A549 treated with ZK216348 at 1 μM for 4 hours (cell line): Measurements from ENCODE around the gene ZNF592. TPM values are rescaled to one million over a fixed set of nuclear protein-coding genes. Genes with fewer than 3 reads are reported as not detected.

Source experiments
- total RNA-seq: library from RNA; stranded (reverse); fragments of 200-300 nt; extraction: Qiagen RNA extraction; gene quantifications from 5 replicates; pipeline ENCODE4 v1.2.3, GENCODE V29; 2022; ENCODE audit warnings: low read depth

The ZNF592 gene
- 13.1 to 24.0 TPM (median 21.2 TPM) in 5 replicates for total RNA-seq

GRCh38 chr15:84748274-84749110, at the start of gene ZNF592:
ZNF592 (plus strand) TSS chr15:84748592; CDS start chr15:84782676, 34,084 bp downstream.

GRCh38 chr15:84716036-84716732, 32.2 kb upstream of the ZNF592 start, which contains the start of gene SEC11A:
SEC11A (minus strand) TSS chr15:84716139; CDS start chr15:84716075, 64 bp downstream.

DNA sequence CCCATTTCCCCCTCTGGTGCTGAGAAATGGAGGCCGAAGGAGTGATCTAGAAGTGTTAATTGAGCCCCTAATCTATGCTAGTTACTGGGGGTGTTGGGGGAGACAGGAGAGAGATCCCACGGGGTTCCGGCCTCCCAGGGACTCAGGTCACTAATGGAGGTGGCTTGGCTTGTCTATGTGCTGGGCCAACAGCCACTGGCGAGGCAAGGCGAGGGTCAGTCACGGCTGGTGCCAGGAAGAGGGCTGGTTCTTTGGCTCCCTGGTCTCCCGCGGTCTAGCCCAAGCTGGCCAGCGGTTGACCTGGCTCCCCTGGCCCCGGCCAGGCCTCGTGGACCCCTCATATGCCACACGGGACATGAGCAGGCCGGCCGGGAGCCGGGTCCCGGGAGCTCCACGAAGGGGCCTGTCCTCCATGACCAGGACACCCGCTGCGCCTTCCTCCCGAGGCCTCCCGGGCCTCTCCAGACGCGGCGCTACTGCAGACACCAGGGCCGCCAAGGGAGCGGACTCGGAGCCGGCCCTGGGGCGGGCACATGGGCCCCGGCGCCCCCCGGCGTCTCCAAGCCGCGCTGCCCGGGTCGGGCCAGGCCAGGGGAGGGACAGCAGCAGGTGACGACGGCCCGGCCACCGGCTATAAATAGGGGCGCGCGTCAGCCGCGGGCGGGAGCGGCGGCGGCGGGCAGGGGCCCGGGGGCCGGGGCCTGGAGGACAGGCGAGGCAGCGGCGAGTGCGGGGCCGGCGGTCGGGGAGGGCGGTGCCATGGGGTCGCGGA, 68.5 kb downstream of the ZNF592 start, which contains the start of gene ALPK3:
ALPK3 (plus strand) TSS at position 663 of the 772 bp plus-strand sequence; CDS start at position 760, 97 bp downstream.

Other genes with a start within 250 kb of the ZNF592 start
- 11.3 to 14.6 TPM (median 13.7 TPM) in 5 replicates for gene ZSCAN2, start 147.6 kb upstream of the ZNF592 start, total RNA-seq
- 37.5 to 40.8 TPM (median 39.2 TPM) in 5 replicates for gene WDR73, start 94.3 kb upstream of the ZNF592 start, total RNA-seq
- 10.9 to 23.9 TPM (median 22.1 TPM) in 5 replicates for gene NMB, start 90.4 kb upstream of the ZNF592 start, total RNA-seq
- gene SEC11A, start 32.5 kb upstream of the ZNF592 start, total RNA-seq = 326 to 505 TPM (median 354 TPM) in 5 replicates
- gene ALPK3, start 68.8 kb downstream of the ZNF592 start, total RNA-seq = 0.12 to 0.31 TPM (median 0.18 TPM) in 4 of 5 replicates, not detected in the other
- gene SLC28A1, start 136.1 kb downstream of the ZNF592 start, total RNA-seq = 0.06 TPM in 1 of 5 replicates, not detected in the others
- gene PDE8A, start 233.3 kb downstream of the ZNF592 start, total RNA-seq = 24.1 to 31.6 TPM (median 28.0 TPM) in 5 replicates